Posterior vena cava (tissue), 2 donors: Measurements from ENCODE around the gene KCNQ1. TPM values are rescaled to one million over a fixed set of nuclear protein-coding genes. Genes with fewer than 3 reads are reported as not detected.
A peak's percentile ranks its signal among the peaks of the same experiment; 100 is the strongest.

Experiments used
- DNase-seq: peaks from one replicate; pipeline ENCODE4 v3.0.0-alpha.2; 2020; ENCODE audit warnings: low spot score
- intact Hi-C, 2 donors: fragments of 100-400 bp; cut with DNase I; formaldehyde crosslinking; loops; one replicate each; pipeline versions ENCODE4 v1.14.1 to v1.14.2; 2022 to 2023
- total RNA-seq, 2 donors: library from RNA; stranded (reverse); fragmentation: NEBNext Ultra II Directional; extraction: Animal tissue kit (Norgen Biotek cat#: 25700); gene quantifications; one replicate each; pipeline ENCODE4 v1.2.1, GENCODE V29; 2021
- donor health status: DM: yes; HTN: yes; CAD: no.
- donor health status: DM: yes; HTN: yes; CAD: no.

Gene KCNQ1
- total RNA-seq, 2 donors from 2014 or later = 4.7 to 7.2 TPM

DNA sequence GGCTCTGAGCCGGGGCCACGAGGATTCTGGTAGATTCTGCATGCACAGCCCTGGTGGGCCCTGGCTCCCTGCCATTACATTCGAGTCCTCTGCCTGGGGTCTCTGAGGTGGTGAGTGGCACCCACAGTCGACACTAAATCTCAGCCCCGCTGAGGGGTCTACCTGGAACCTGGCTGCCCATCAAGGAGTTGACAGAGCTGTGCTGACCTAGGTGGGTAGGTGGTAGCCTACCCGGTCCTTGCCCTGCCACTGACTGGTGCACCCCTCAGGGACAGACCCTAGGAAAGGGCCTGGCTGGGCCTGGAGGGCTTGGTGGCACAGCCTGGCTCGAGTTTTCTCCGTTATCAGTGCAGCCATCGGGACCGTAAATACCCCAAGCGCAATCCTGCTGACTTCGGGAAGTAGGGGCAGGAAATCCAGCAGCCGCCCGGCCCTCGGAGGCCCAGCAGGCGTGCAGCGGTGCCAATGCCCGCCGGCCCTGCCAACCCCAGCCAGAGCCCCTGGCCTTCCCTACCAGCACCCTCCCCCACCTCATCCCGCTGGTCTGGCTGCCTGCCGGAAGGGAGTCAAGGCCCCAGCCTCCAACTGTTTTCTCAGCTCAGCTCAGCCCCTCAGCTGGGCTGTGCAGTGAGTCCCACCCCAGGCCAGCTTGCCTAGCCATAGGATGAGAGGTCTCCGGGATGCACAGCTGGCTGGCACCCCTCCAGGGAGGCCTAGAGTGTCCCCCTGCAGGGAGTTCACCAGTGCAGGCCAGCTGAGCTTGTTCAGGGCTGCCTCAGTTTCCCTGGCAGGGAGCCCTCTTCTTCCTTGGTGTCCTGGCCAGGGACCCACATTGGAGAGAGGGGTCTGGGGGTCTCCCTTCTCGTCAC lies 335.4 kb downstream of the KCNQ1 start:
- DNase-seq = peak; percentile 74
- intact Hi-C loops = no loop called here

GRCh38 chr11:2780850-2781407 lies 336.1 kb downstream of the KCNQ1 start:
- intact Hi-C loops = no loop called here
- DNase-seq = peak; percentile 25

DNA sequence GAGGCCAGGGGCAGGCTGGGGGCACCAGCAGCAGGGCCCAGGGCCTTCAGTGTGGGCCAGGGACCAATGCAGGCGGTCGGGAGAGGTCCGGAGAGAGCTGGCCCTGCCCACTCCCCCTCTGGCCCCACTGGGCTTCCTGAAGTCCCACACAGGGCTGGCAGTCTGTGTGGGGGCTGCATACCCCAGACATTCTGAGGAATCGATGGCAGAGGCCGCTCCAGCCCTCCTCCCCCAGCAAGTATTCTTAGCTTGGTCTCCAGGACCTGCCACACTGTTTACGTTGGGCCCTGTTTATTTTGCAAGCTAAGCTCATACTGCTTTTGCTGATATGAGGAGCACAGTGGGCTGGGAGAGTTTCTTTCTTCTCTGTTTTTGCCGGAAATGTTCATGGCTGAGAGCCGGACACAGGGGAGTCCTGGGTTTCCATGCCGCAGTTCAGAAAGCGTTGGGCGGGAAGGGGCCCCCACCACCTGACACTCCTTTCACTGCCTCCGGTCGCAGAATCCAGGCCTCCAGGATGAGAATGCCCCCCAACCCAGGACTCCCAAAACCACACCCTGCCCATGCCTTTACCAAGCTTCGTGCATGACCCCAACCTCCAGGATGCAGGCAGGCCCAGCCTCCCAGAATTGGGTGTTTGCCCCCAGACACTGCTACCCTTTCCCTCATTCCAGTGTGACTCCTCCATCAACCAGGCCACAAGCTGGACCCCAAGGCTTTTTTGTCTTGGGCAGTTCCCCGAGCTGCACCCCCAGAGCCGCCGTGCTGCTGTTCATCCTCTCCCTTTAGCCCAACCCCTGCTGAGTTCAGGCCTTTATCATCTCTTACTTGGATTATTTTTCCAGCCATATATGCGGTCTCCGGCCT lies 336.8 kb downstream of the KCNQ1 start:
- intact Hi-C loops = no loop called here

GRCh38 chr11:2782769-2783168 lies 338.0 kb downstream of the KCNQ1 start:
- intact Hi-C loops = no loop called here
- DNase-seq = no peak

More for the DNA sequence above, 336.8 kb downstream of the KCNQ1 start:
- DNase-seq = peak; percentile 58

GRCh38 chr11:2783536-2784082 lies 338.8 kb downstream of the KCNQ1 start:
- intact Hi-C loops = no loop called here

DNA sequence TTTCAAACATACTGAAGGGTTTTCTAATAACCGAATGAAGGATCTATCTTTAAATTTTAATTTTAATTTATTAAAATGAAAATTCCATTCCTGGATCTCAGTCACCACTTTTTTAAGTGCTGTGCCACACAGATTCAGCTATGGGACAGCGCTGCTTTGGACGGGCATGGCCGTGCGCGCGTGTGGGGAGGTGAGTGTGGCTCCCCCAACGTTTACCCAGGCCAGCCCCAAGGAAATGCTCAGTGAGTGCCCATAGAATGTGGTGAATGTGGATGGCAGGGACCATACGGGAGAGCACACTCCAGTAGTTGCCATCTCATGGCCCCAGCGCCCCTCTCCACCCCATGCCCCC lies 343.0 kb downstream of the KCNQ1 start:
- intact Hi-C loops = no loop called here

More at GRCh38 chr11:2783536-2784082, 338.8 kb downstream of the KCNQ1 start:
- no peak for DNase-seq

GRCh38 chr11:2788168-2789071 lies 343.6 kb downstream of the KCNQ1 start:
- intact Hi-C loops = no loop called here

More for the DNA sequence above, 343.0 kb downstream of the KCNQ1 start:
- DNase-seq = no peak

GRCh38 chr11:2789331-2789730 lies 344.5 kb downstream of the KCNQ1 start:
- intact Hi-C loops = no loop called here

More at GRCh38 chr11:2788168-2789071, 343.6 kb downstream of the KCNQ1 start:
- peak; percentile 59 for DNase-seq

GRCh38 chr11:2789791-2790567 lies 345.2 kb downstream of the KCNQ1 start:
- DNase-seq = peak; percentile 67
- intact Hi-C loops = no loop called here

More at GRCh38 chr11:2789331-2789730, 344.5 kb downstream of the KCNQ1 start:
- DNase-seq = peak; percentile 64

- DNase-seq = peak; percentile 66
- intact Hi-C loops = no loop called here
These were observed 345.7 kb downstream of the KCNQ1 start for GRCh38 chr11:2790568-2790921.

DNA sequence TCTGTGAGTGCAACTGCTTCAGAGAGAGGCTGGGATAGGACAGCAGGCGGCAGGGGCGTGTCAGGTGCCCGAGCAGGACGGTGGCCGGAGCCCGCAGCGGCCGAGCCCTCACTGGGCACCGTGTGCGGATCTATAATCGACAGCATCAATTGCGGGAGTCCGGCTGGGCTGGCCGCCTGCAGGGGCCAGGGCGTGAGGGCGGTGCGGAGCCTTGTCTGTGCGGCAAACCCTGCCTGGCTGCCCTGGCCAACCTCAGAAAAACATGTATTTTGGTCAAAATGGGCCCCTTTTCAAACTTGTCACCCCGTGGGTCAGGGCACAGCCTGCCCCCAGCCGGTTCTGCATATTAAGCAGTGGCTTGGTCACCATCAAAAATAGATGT lies 346.3 kb downstream of the KCNQ1 start:
- intact Hi-C loops = no loop called here
- DNase-seq = no peak

- intact Hi-C loops = no loop called here
- DNase-seq = peak; percentile 82
These were observed 346.9 kb downstream of the KCNQ1 start for GRCh38 chr11:2791521-2792380.

GRCh38 chr11:2792381-2793250 lies 347.8 kb downstream of the KCNQ1 start:
- DNase-seq = peak; percentile 66
- intact Hi-C loops = no loop called here

- intact Hi-C loops = no loop called here
- peak; percentile 71 for DNase-seq
These were observed 348.9 kb downstream of the KCNQ1 start for GRCh38 chr11:2793701-2794045.

GRCh38 chr11:2794046-2794967 lies 349.5 kb downstream of the KCNQ1 start:
- intact Hi-C loops = no loop called here

More at GRCh38 chr11:2794046-2794967, 349.5 kb downstream of the KCNQ1 start:
- DNase-seq = peak; percentile 74
